Measurements from ENCODE around the gene NRSN2.

DNA sequence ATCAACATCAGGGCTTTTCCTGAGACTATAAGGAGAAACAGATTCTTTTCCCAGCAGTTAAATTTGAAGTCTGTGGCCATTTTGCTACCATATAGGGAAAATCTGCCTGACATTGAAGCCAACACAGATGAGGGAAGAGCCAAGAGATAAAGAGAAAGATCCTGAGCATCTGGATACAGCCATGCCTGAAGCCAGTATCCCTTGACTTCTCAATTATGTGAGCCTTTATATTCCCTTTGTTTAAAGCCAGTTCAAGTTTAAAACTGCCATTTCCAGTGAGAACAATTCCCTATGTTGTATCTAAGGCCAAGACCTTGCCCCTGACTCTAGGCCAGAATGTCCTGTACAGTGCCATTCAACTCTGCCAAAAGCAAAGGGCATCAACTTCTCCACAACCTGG, 3.8 kb upstream of the NRSN2 start:
- TF ChIP-seq POLR2AphosphoS5 (IDR thresholded peaks at IDR 0.05; ENCODE audit: borderline replicate concordance, low read depth, low read length) (no peak), EZH2 (IDR thresholded peaks at IDR 0.05) (no peak)
